Transverse colon (tissue), 4 donors: ENCODE results near the gene RTP5. TPM values are rescaled to one million over a fixed set of nuclear protein-coding genes. Genes with fewer than 3 reads are reported as not detected.

Source experiments
- DNase-seq: peaks from one replicate; pipeline ENCODE4 v3.0.0-alpha.2; 2019
- H3K27ac ChIP-seq, 4 donors: fragments of 200-600 bp; sonication (generic); 2 replicates each; pipeline ENCODE4 v1.5.1; 2016 to 2018; ENCODE audit warnings: inconsistent platforms in 4 of 4
- H3K27me3 ChIP-seq: fragments of 200-600 bp; sonication (generic); 2 replicates; pipeline ENCODE4 v1.5.1; 2017; ENCODE audit warnings: inconsistent platforms
- H3K36me3 ChIP-seq, 4 donors: fragments of 200-600 bp; sonication (generic); 2 replicates each; pipeline ENCODE4 v1.5.1; 2017 to 2019; ENCODE audit warnings: inconsistent platforms in 4 of 4
- H3K4me1 ChIP-seq, 4 donors: fragments of 200-600 bp; sonication (generic); 2 replicates each; pipeline ENCODE4 v1.5.1; 2017 to 2020; ENCODE audit warnings: inconsistent platforms in 4 of 4
- H3K4me3 ChIP-seq, 4 donors: fragments of 200-600 bp; sonication (generic); 1 replicate in 1 of 4; 2 replicates in 3 of 4; pipeline versions ENCODE4 v1.5.1 to v1.6.1; 2017 to 2019; ENCODE audit warnings: inconsistent platforms in 4 of 4
- H3K9me3 ChIP-seq, 2 donors: fragments of 200-600 bp; sonication (generic); 2 replicates each; pipeline ENCODE4 v1.5.1; 2017 to 2019; ENCODE audit warnings: inconsistent platforms in 2 of 2
- CTCF ChIP-seq, 5 experiments: fragments of 200-600 bp in 3 of 5; fragments of 450-650 bp in 2 of 5; sonication (generic) in 3 of 5; IDR thresholded peaks; 1 replicate in 2 of 5; 2 replicates in 3 of 5; pipeline ENCODE4 v1.5.1; 2016 to 2017; ENCODE audit warnings: antibody characterized with exemption in 5 of 5, inconsistent platforms in 3 of 5, mild to moderate bottlenecking in 2 of 5, moderate library complexity in 1 of 5
- EP300 ChIP-seq: sonication (generic); formaldehyde crosslinking; IDR thresholded peaks from one replicate; pipeline ENCODE4 v1.6.1; 2017; ENCODE audit warnings: antibody characterized with exemption, low read depth
- POLR2A ChIP-seq: fragments of 450-650 bp; IDR thresholded peaks from one replicate; pipeline ENCODE4 v1.6.1; 2016; ENCODE audit warnings: antibody characterized with exemption, mild to moderate bottlenecking, moderate library complexity
- POLR2AphosphoS5 ChIP-seq, 3 donors: sonication (generic); formaldehyde crosslinking; IDR thresholded peaks; one replicate each; pipeline ENCODE4 v1.6.1; 2016; ENCODE audit warnings: antibody characterized with exemption in 3 of 3
- WGBS, 2 donors: methylation state at CpG; one replicate each; pipeline ENCODE4 v1.1.5; 2018; ENCODE audit warnings: low coverage in 1 of 2; 5-methylcytosine and 5-hydroxymethylcytosine counted together
- in situ Hi-C, 4 donors: fragments of 200-750 bp; cut with MboI; loops; one replicate each; pipeline versions ENCODE4 v1.15.0 to v1.15.1; 2017; ENCODE audit warnings: low sequenced_read_pairs in 3 of 4, low pct_ligation_motif_present in 1 of 4, low pct_unique_long_range_greater_than_20kb in 1 of 4
- intact Hi-C: fragments of 100-400 bp; cut with DNase I; formaldehyde crosslinking; loops from one replicate; pipeline ENCODE4 v1.15.1; 2023; ENCODE audit warnings: low total_unique reads
- total RNA-seq, 4 donors: library from RNA; depleted of rRNA; stranded (reverse); fragments of >200 nt; gene quantifications; one replicate each; pipeline ENCODE4 v1.1.0, GENCODE V29; 2016

RTP5 gene
- total RNA-seq, 4 donors from 2014 or later: 0.16 TPM; not detected in 3

GRCh38 chr2:241871538-241872312 is 2.2 kb downstream of the RTP5 start:
- H3K4me3 ChIP-seq: no peak overlapping the region
- peaks cover 33% of the 10 kb centered on the region for H3K27me3 ChIP-seq
- intact Hi-C loops: no loop called here
- H3K4me1 ChIP-seq: no peaks in the 10 kb centered on the region
- H3K9me3 ChIP-seq: no peaks in the 10 kb centered on the region
- no peaks in the 10 kb centered on the region for H3K36me3 ChIP-seq
- no peak for TF ChIP-seq CTCF (IDR thresholded peaks at IDR 0.05)
- no peak for TF ChIP-seq POLR2AphosphoS5 (IDR thresholded peaks at IDR 0.05)
- no peak for TF ChIP-seq POLR2A
- TF ChIP-seq EP300: no peak
- in situ Hi-C loops: no loop called here
- no peak for DNase-seq
- 87% methylated on average over 36 of the region's 38 CpGs; no CpG with 5 or more reads in 1 of the 2 donors for WGBS, 2 donors
- H3K27ac ChIP-seq: no peak overlapping the region

GRCh38 chr2:241872313-241872642 is 2.7 kb downstream of the RTP5 start:
- no peaks in the 10 kb centered on the region for H3K9me3 ChIP-seq

GRCh38 chr2:241873081-241873802 is 3.7 kb downstream of the RTP5 start:
- Histone ChIP-seq H3K4me1 (peaks cover 0 to 2% (median 0%) of the 10 kb centered on the region in 4 donors), H3K9me3 (no peaks in the 10 kb centered on the region), H3K27me3 (peaks cover 18% of the 10 kb centered on the region), H3K27ac (no peak overlapping the region), H3K36me3 (no peaks in the 10 kb centered on the region), H3K4me3 (no peak overlapping the region)
- no peak for TF ChIP-seq EP300
- no peak for TF ChIP-seq POLR2A
- TF ChIP-seq CTCF (IDR thresholded peaks at IDR 0.05): no peak
- TF ChIP-seq POLR2AphosphoS5 (IDR thresholded peaks at IDR 0.05): no peak
- intact Hi-C loops (no loop called here), in situ Hi-C loops (no loop called here)
- 95% methylated on average over 23 of the region's 54 CpGs; no CpG with 5 or more reads in 1 of the 2 donors for WGBS, 2 donors
- no peak for DNase-seq

More at GRCh38 chr2:241872313-241872642, 2.7 kb downstream of the RTP5 start:
- no peak for DNase-seq
- Histone ChIP-seq H3K4me1 (no peaks in the 10 kb centered on the region), H3K4me3 (no peak overlapping the region), H3K36me3 (no peaks in the 10 kb centered on the region), H3K27ac (no peak overlapping the region), H3K27me3 (peaks cover 27% of the 10 kb centered on the region)
- 84% methylated on average over 12 of the region's 15 CpGs; no CpG with 5 or more reads in 1 of the 2 donors for WGBS, 2 donors
- TF ChIP-seq POLR2A: no peak
- TF ChIP-seq CTCF (IDR thresholded peaks at IDR 0.05): no peak
- no peak for TF ChIP-seq EP300
- no peak for TF ChIP-seq POLR2AphosphoS5 (IDR thresholded peaks at IDR 0.05)
- in situ Hi-C loops (no loop called here), intact Hi-C loops (no loop called here)

DNA sequence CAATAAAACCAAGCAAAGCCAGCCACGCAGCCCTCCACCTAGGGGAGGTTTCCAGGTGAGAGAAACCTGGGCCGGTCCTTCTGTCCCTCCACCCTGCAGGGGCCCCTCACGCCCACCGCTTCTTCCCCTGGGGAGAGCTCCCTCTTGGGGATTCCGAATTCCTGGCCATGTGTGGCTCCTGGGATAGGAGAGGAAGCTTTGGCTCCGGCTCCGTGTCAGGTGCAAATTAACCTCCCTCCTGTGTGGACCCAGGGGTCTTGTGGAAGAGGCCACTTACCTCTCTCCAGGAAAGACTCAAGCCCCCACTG is 4.2 kb downstream of the RTP5 start:
- H3K36me3 ChIP-seq: no peaks in the 10 kb centered on the region
- no peak for DNase-seq
- TF ChIP-seq POLR2AphosphoS5 (IDR thresholded peaks at IDR 0.05): no peak
- TF ChIP-seq EP300: no peak
- H3K4me3 ChIP-seq: no peak overlapping the region
- H3K27me3 ChIP-seq: peaks cover 15% of the 10 kb centered on the region
- H3K4me1 ChIP-seq: peaks cover 0 to 5% (median 0%) of the 10 kb centered on the region in 4 donors
- H3K27ac ChIP-seq: no peak overlapping the region
- 93% methylated on average over 7 of the region's 7 CpGs; no CpG with 5 or more reads in 1 of the 2 donors for WGBS, 2 donors
- in situ Hi-C loops (no loop called here), intact Hi-C loops (no loop called here)
- no peaks in the 10 kb centered on the region for H3K9me3 ChIP-seq
